ENCODE results near the gene TRAF1.

DNA sequence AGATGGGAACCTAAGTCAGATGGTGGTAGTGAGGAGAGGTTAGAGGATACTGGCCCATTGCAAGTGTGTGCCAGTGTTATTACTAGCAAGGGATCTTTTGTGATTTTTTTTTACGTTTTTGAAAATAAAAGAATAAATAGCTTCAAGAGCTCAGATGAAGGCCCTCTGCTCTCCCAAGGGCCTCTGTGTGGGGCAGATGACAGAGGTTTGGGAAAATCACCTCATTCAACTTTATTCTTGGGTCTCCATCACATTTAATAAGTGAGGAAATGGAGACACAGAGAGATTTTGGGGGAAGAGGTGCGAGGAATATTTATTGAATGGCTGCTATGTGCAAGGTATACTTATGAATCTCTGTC, 10.1 kb upstream of the TRAF1 start:
- TF ChIP-seq, protein P1, sequence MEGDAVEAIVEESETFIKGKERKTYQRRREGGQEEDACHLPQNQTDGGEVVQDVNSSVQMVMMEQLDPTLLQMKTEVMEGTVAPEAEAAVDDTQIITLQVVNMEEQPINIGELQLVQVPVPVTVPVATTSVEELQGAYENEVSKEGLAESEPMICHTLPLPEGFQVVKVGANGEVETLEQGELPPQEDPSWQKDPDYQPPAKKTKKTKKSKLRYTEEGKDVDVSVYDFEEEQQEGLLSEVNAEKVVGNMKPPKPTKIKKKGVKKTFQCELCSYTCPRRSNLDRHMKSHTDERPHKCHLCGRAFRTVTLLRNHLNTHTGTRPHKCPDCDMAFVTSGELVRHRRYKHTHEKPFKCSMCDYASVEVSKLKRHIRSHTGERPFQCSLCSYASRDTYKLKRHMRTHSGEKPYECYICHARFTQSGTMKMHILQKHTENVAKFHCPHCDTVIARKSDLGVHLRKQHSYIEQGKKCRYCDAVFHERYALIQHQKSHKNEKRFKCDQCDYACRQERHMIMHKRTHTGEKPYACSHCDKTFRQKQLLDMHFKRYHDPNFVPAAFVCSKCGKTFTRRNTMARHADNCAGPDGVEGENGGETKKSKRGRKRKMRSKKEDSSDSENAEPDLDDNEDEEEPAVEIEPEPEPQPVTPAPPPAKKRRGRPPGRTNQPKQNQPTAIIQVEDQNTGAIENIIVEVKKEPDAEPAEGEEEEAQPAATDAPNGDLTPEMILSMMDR (IDR thresholded peaks at IDR 0.05; ENCODE audit: low read depth, low read length) = no peak
- TF ChIP-seq EZH2phosphoT487 (IDR thresholded peaks at IDR 0.05; ENCODE audit: low read depth) = no peak
